ENCODE measurements around the gene SRP14.
"Not testable (repeated sequence)": the region's sequence is repeated elsewhere in the genome, so short reads cannot be mapped to it uniquely, and the experiment has no call there.

SRP14 gene

DNA sequence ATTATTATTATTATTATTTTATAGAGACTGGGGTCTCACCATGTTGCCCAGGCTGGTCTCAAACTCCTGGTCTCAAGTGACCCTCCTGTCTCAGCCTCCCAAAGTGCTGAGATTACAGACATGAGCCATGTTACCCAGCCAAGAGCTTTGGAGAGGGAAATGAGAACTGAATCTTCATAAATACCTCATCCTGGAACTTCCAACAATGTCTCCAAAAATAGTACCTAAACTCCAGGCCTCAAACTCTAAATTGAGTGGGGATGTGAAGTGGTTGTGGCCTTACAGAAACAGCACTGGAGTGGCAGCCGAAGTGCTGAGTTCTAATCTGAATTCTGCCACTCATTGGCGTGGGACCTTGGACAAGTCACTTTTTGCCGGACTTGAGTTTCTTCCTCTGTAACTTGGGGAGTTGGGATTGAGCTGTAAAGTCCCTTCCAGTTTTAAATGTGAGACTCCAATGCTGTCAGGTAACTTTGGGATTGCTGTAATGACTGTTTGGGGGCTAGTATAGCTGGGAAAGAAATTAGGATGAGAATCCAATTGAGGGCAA, 10.0 kb upstream of the SRP14 start:
- DNase-seq, result no peak

GRCh38 chr15:40048211-40048792, 9.3 kb upstream of the SRP14 start:
- no peak for DNase-seq

DNA sequence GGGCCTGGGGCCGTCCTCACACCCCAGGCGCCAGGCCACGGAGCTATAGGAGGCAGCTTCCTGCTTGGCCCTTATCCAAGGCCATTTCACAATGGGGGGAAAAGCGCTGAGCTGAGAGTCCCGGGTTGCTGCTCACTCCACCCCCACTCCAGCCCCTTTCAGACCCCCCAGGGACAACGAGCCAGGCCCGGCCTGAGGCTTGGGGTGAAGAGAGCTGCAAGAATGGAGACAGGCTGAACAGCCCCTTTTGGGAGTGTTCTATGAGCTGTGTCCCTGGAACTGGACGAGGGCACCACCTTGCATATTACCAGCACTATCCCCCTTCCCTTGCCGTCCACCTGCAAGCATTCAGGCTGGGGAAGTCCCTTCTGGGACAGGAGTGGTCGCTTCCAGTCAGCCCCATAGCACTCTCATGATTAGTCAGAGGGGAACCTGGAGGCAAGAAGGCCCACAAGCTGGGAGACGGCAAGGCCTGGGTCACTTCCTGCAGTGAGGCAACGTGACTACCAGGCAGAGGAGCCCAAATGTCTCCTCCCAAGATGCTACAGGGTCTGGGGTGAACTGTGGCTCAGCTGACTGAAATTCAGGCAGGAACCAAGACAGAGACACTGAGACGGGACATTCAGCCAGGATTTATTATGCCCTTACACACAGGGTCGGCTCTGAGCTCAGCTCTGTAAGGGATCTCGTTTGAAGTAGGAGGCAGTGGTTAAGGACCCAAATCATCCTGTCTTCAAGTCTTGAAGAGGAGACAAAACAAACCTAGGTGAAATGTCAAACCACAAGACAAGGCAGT, 8.6 kb upstream of the SRP14 start:
- DNase-seq, result peak; percentile 3

GRCh38 chr15:40046721-40047414, 7.9 kb upstream of the SRP14 start:
- DNase-seq, result no peak

GRCh38 chr15:40045572-40046217, 6.7 kb upstream of the SRP14 start:
- DNase-seq, result peak; percentile 1

DNA sequence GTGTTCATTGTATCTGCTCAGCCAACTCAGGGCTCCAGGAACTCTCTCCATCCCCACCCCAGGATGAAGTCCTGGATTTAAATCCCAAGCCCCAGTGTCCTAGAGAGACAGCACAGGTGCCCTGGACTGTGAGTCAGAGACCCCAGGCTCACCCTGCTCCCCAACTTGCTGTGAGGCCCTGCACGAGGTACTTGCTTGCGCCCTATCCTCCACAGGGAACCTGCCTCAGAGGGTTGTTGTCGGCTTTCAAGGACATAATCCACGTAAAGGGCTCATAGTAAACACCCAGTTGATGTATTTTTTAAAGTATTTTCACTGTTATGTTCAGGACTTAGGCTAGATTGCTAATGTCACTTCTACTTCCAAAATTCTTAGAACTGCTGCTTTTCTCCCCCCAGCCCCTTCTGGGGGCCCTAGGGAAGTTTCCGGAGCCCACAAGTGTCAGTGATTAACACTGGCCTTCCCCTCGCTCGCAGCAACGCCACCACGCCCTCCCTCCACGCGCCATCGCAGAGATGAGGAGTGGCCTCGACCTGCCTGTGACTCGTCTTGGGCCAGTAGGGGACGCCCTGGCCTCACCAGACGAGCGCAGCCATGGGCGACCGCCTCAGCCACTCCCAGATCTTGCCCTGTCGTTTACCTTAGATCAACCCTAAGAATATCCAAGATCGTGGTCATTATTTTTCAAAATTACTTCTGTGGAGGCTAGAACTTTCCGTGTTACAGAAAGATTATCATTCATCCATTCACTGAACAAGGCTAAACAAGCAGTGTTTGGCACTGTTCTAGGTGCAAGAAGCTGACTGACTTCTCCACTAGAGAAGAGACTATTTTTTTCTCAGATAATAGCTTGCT, 6.0 kb upstream of the SRP14 start:
- DNase-seq, result peak; percentile 79

DNA sequence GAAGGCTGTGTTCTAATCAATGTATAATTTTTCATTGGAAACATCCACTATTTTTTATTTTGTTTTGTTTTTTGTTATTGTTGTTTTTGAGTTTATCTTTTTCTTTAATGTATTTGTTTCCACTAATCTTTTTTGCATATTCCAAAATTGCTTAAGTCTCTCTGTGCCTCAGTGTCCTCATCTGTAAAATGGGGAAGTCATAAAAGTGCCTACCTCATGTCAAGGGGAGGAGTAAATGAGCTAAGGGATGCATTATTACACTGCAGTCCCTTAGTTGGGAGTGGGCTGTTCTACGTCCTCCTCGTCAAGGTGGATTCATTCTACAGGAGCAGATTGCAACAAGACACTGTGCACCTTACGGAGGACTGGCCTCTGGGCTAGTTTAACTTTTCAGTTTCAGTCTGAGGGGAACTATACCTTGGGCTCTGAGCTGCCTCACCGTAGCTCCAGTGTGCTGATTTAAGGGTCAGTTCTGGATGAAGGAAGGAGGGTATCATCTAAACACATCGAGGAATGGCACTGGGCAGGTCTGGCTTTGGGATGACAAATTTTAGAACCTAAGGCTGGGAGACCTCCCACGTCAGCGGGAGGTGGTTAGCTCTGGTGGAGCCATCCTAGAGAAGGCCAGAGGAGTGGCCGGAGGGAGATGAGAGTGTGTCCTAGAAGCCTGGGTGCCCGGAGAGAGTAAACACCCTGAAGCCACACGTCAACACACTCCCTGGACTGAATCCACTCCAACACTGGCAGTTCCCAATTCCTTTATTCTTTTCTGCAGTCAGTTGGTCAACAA, 5.1 kb upstream of the SRP14 start:
- no peak for DNase-seq

DNA sequence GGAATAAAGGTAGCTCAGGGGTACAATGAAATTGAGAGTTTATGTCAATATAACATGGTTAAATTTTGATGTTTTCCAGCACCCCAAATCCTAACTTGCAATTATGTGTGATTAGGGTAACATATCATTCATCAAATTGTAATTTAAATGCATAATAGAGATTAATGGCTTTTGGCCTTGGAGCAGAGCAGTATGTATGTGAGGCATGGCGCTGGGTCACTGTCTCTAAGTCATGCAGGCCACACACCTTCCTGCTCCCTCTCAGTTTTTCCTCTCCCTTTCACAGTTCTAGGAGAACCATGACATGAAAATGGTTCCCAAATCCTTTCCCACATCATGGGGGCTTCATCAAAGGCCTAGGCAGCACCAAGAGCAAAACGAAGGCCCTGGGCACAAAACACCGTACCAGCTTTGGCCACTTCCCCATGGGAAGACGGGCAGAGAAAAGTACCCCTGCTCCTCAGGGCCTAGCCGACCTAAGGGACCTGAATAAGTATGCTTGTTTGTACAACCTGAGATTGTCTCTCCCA, 3.9 kb upstream of the SRP14 start:
- DNase-seq, result no peak

- DNase-seq, result no peak
These were observed 1.8 kb upstream of the SRP14 start for GRCh38 chr15:40040770-40041169.

DNA sequence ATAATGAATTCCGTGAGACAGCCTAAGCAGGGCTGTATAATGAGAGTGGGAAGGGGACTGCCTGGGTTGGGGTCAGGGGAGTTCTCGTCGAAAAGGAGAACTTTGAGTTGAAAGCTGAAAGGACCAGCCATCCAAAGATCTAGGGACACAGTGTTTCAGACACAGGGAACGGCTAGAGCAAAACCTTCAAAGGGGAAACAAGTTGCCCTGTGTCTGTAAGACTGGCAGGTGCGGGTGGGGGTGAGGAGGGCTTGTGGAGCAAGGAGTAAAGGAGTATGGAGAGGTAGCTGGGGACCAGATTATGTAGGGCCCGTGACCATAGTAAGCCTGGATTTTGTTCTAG, 1.3 kb upstream of the SRP14 start:
- no peak for DNase-seq

DNA sequence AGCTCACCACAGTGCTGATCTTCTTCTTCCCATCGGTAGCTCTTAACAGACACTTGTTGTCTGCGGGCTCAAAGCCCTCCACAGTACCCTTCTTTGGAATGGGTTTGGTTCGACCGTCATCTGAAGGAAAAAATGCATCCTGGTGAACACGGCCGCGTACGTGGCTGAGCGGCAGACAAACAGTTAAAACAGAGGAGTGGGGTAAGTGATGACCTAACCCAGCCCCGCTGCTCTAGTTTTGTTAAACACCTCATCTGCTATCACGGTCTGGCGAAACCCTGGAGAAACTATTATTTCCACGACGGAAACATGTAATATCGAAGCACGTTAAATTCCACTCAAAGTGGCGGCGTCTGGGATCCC, 725 bp downstream of the SRP14 start:
- DNase-seq, result no peak

DNA sequence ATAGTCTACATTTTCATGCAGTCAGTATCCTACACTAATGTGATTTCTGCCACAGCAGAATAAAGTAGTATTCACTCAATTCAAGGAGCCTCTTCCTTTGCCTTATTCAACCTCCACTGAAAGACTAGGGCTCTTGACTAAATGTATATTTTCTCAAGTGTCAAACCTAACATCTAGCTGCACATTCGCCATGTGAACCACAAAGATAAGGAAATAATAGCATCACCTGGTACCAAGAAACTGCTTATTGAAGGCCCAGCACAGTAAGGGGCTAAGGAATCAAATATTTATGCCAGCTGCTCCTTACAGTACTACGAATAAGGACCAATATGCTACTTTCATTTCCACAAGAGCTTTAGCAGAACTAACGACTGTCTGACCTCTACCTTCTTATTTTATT, 1.3 kb downstream of the SRP14 start:
- no peak for DNase-seq

DNA sequence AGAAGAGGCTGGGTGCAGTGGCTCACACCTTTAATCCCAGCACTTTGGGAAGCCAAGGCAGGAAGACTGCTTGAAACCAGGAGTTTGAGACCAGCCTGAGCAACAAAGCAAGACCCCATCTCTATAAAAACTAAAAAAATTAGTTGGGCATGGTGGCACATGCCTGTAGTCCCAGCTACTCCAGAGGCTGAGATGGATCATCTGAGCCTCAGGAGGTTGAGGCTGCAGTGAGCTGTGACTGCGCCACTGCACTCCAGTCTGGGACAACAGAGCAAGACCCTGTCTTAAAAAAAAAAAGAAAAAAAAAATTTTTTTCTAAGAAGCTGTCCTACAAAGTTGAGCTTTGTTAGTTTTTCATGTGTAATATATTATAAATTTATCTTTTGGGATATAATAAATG, 3.8 kb downstream of the SRP14 start:
- DNase-seq, result not testable (repeated sequence)

DNA sequence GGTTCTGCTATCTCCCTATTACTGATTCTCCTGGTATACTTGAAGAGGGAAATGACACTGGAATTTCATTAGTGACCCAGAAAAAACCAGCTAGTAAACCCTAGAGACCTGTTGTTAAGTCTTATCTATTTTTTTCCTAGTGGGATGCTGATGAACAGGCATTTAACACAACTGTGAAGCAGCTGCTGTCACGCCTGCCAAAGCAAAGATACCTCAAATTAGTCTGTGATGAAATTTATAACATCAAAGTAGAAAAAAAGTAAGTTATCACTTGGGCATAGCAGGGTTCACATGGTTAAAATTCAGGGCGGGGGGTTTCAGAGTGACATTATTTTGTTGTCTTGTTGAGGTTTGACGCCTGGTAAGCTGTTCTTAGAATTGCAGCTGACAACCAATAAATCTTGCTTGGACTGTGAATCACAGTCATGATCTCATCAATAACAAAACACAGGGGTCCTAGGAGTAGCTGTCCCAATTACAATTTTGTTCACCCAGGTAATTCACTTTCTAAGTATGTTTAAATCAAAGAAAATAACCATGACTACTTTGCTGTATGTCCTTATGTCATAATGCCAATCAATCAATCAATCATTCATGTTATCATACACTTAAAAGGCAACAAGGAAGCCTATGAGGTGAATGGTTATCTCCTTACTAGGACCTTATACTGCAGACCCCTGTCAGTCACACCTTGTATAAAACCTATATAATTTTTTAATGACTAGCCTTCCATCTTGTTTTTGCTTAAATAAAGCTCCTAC, 4.6 kb downstream of the SRP14 start:
- no peak for DNase-seq

- DNase-seq, result no peak
These were observed 6.7 kb downstream of the SRP14 start for GRCh38 chr15:40032125-40032839.

GRCh38 chr15:40031300-40031699, 7.7 kb downstream of the SRP14 start:
- no peak for DNase-seq

GRCh38 chr15:40029979-40030893, 8.7 kb downstream of the SRP14 start:
- no peak for DNase-seq

- DNase-seq, result no peak
These were observed 10.1 kb downstream of the SRP14 start for GRCh38 chr15:40028853-40029252.

DNA sequence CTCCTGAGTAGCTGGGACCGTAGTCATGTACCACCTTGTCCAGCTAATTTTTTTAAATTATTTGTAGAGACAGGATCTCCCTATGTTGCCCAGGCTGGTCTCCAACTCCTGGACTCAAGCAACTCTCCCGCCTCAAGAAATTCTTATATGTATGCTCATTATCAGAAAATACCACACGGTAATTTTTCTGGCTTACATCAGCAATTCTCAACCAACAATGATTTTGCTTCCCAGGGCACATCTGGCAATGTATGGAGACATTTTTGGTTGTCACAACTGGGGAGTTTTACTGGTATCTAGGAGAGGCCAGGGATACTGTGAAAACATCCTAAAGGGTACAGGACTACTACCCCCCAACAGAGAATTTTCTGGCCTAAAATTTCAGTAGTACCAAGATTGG, 10.8 kb downstream of the SRP14 start:
- DNase-seq, result no peak
